Activated gamma-delta T cell treated with Interleukin-2 at 50 U/mL for 16 hours (primary cell): ENCODE results near the gene PHTF2.
"Not testable (repeated sequence)": the region's sequence is repeated elsewhere in the genome, so short reads cannot be mapped to it uniquely, and the experiment has no call there.

Experiments used
- DNase-seq: peaks from one replicate; pipeline ENCODE4 v3.0.0-alpha.2; 2020

Gene PHTF2

GRCh38 chr7:77942431-77942830 lies 143.9 kb downstream of the PHTF2 start:
- DNase-seq: no peak

- DNase-seq: no peak
Observed at GRCh38 chr7:77944183-77945182, 145.9 kb downstream of the PHTF2 start.

- DNase-seq: no peak
Observed at GRCh38 chr7:77950548-77950947, 152.0 kb downstream of the PHTF2 start.

GRCh38 chr7:77954773-77955555 lies 156.4 kb downstream of the PHTF2 start:
- DNase-seq: no peak

- no peak for DNase-seq
Observed at GRCh38 chr7:77958436-77958835, 159.9 kb downstream of the PHTF2 start.

GRCh38 chr7:77959080-77959479 lies 160.5 kb downstream of the PHTF2 start:
- DNase-seq: no peak

GRCh38 chr7:77960336-77960735 lies 161.8 kb downstream of the PHTF2 start:
- DNase-seq: no peak

GRCh38 chr7:77967429-77967828 lies 168.9 kb downstream of the PHTF2 start:
- DNase-seq: no peak

- no peak for DNase-seq
Observed at GRCh38 chr7:77971726-77972125, 173.2 kb downstream of the PHTF2 start.

- no peak for DNase-seq
Observed at GRCh38 chr7:77975672-77976480, 177.3 kb downstream of the PHTF2 start.

- no peak for DNase-seq
Observed at GRCh38 chr7:77979219-77979618, 180.6 kb downstream of the PHTF2 start.

GRCh38 chr7:77980087-77980713 lies 181.6 kb downstream of the PHTF2 start:
- no peak for DNase-seq

- no peak for DNase-seq
Observed at GRCh38 chr7:77982926-77983550, 184.5 kb downstream of the PHTF2 start.

GRCh38 chr7:77983973-77984372 lies 185.4 kb downstream of the PHTF2 start:
- no peak for DNase-seq

- no peak for DNase-seq
Observed at GRCh38 chr7:77985232-77985973, 186.8 kb downstream of the PHTF2 start.

- DNase-seq: no peak
Observed at GRCh38 chr7:77985974-77986339, 187.4 kb downstream of the PHTF2 start.

- no peak for DNase-seq
Observed at GRCh38 chr7:77989981-77990566, 191.5 kb downstream of the PHTF2 start.

GRCh38 chr7:77991656-77992055 lies 193.1 kb downstream of the PHTF2 start:
- no peak for DNase-seq

- no peak for DNase-seq
Observed at GRCh38 chr7:77993838-77994237, 195.3 kb downstream of the PHTF2 start.

GRCh38 chr7:77995717-77996116 lies 197.1 kb downstream of the PHTF2 start:
- no peak for DNase-seq

GRCh38 chr7:77999168-77999567 lies 200.6 kb downstream of the PHTF2 start:
- DNase-seq: not testable (repeated sequence)
